ENCODE data around the gene PCYT2. TPM values are rescaled to one million over a fixed set of nuclear protein-coding genes. Genes with fewer than 3 reads are reported as not detected.

PCYT2 gene
- total RNA-seq, 4 donors from 2014 or later = 18.6 to 38.5 (median 34.6) TPM

- intact Hi-C loops (cut with DNase I) = no loop called here
- TF ChIP-seq POLR2A (IDR thresholded peaks at IDR 0.05) = no peak
- TF ChIP-seq CTCF (IDR thresholded peaks at IDR 0.05) = no peak
- no peak overlapping the region for H3K27ac ChIP-seq
- H3K36me3 ChIP-seq = no peaks in the 10 kb centered on the region
- no peaks in the 10 kb centered on the region for H3K9me3 ChIP-seq
- no peak for DNase-seq
- 90 to 95% methylated on average over 11 to 23 of the region's 38 CpGs for WGBS, 2 donors
- H3K4me1 ChIP-seq = peaks cover 15 to 46% (median 18%) of the 10 kb centered on the region in 3 donors
- no peak overlapping the region for H3K4me3 ChIP-seq
- peaks cover 0 to 44% (median 0%) of the 10 kb centered on the region in 4 donors for H3K27me3 ChIP-seq
Observed at GRCh38 chr17:81934850-81935708, 23.9 kb upstream of the PCYT2 start.

GRCh38 chr17:81934098-81934757 is 23.0 kb upstream of the PCYT2 start:
- H3K27ac ChIP-seq = no peak overlapping the region
- intact Hi-C loops (cut with DNase I) = no loop called here
- H3K4me1 ChIP-seq = peaks cover 12 to 37% (median 15%) of the 10 kb centered on the region in 3 donors
- H3K36me3 ChIP-seq = no peaks in the 10 kb centered on the region
- no peaks in the 10 kb centered on the region for H3K9me3 ChIP-seq
- no peak for DNase-seq
- 87% methylated on average over 12 of the region's 23 CpGs; no CpG with 5 or more reads in 1 of the 2 donors for WGBS, 2 donors
- TF ChIP-seq POLR2A (IDR thresholded peaks at IDR 0.05) = no peak
- no peak for TF ChIP-seq CTCF (IDR thresholded peaks at IDR 0.05)
- peaks cover 0 to 40% (median 0%) of the 10 kb centered on the region in 4 donors for H3K27me3 ChIP-seq
- no peak overlapping the region for H3K4me3 ChIP-seq

- TF ChIP-seq POLR2A (IDR thresholded peaks at IDR 0.05) (no peak), CTCF (IDR thresholded peaks at IDR 0.05) (no peak)
- no peak for DNase-seq
- no peak overlapping the region for H3K27ac ChIP-seq
- H3K27me3 ChIP-seq = peaks cover 0 to 37% (median 0%) of the 10 kb centered on the region in 4 donors
- H3K36me3 ChIP-seq = no peaks in the 10 kb centered on the region
- intact Hi-C loops (cut with DNase I) = no loop called here
- H3K9me3 ChIP-seq = no peaks in the 10 kb centered on the region
- peaks cover 20 to 47% (median 22%) of the 10 kb centered on the region in 3 donors for H3K4me1 ChIP-seq
- H3K4me3 ChIP-seq = no peak overlapping the region
- 72 to 84% methylated on average over 2 to 9 of the region's 14 CpGs for WGBS, 2 donors
Observed at GRCh38 chr17:81933178-81933699, 22.0 kb upstream of the PCYT2 start.

GRCh38 chr17:81932333-81932983 is 21.3 kb upstream of the PCYT2 start:
- H3K27ac ChIP-seq = no peak overlapping the region
- 76% methylated on average over 3 of the region's 9 CpGs; no CpG with 5 or more reads in 1 of the 2 donors for WGBS, 2 donors
- H3K4me1 ChIP-seq = peaks cover 17 to 49% (median 27%) of the 10 kb centered on the region in 3 donors
- H3K36me3 ChIP-seq = no peaks in the 10 kb centered on the region
- H3K4me3 ChIP-seq = no peak overlapping the region
- peaks cover 0 to 37% (median 0%) of the 10 kb centered on the region in 4 donors for H3K27me3 ChIP-seq
- TF ChIP-seq CTCF (IDR thresholded peaks at IDR 0.05) (no peak), POLR2A (IDR thresholded peaks at IDR 0.05) (no peak)
- intact Hi-C loops (cut with DNase I) = no loop called here
- no peak for DNase-seq
- H3K9me3 ChIP-seq = no peaks in the 10 kb centered on the region
